ENCODE data around the gene PRKG2.
"Not testable (repeated sequence)": the region's sequence is repeated elsewhere in the genome, so short reads cannot be mapped to it uniquely, and the experiment has no call there.

PRKG2 gene, protein sequence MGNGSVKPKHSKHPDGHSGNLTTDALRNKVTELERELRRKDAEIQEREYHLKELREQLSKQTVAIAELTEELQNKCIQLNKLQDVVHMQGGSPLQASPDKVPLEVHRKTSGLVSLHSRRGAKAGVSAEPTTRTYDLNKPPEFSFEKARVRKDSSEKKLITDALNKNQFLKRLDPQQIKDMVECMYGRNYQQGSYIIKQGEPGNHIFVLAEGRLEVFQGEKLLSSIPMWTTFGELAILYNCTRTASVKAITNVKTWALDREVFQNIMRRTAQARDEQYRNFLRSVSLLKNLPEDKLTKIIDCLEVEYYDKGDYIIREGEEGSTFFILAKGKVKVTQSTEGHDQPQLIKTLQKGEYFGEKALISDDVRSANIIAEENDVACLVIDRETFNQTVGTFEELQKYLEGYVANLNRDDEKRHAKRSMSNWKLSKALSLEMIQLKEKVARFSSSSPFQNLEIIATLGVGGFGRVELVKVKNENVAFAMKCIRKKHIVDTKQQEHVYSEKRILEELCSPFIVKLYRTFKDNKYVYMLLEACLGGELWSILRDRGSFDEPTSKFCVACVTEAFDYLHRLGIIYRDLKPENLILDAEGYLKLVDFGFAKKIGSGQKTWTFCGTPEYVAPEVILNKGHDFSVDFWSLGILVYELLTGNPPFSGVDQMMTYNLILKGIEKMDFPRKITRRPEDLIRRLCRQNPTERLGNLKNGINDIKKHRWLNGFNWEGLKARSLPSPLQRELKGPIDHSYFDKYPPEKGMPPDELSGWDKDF

DNA sequence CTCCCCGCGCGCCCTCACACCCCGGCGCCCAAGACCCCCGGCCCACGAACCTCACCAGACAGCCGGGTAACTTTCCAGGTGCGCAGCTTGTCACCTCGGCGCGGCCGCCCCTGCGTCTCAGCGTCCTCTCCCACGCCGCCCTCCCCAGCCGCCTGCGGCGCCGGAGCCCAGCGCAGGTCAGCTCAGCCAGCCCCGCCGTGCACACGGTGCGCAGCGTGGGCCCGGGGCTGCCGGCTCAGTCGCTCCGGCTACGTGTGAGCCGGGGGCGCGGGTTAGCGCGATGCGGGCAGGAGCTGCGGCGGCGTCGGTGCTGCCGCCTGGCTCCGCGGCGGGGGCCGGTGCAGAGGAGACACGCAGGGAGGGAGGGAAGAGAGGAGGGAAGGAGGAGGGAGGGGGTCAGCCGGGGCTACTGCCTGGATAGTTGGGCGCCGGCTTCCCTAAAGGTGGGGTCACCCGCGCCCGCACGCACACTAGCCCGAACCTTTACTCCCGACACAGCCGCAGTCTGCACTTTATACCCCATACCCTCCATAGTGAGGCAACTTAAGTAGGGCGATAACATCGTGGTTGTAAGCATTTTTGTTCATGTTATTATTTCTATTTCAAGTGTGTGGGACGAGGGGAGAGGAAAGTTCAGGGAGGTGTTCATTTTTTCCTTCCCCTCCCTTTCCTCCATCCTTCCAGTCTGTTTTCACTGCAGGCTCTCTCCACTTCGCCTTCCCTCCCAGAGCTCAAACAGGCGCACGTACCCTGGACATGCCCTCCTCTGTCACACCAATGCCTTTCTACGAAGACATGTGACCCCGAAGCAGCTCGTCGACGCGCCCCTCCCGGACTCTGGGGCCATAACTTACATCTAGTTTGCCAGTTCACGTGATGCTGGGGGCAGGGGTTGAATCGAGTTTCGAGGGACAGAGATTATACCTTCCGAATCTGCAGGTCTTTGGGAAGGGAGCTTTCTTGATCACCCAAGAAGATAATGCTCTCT, at the start of gene PRKG2:
Gene PRKG2 (minus strand): TSS at position 342 of the 988 bp plus-strand sequence. CDS start 10,175 bp downstream, outside the sequence.
- no peak for DNase-seq

DNA sequence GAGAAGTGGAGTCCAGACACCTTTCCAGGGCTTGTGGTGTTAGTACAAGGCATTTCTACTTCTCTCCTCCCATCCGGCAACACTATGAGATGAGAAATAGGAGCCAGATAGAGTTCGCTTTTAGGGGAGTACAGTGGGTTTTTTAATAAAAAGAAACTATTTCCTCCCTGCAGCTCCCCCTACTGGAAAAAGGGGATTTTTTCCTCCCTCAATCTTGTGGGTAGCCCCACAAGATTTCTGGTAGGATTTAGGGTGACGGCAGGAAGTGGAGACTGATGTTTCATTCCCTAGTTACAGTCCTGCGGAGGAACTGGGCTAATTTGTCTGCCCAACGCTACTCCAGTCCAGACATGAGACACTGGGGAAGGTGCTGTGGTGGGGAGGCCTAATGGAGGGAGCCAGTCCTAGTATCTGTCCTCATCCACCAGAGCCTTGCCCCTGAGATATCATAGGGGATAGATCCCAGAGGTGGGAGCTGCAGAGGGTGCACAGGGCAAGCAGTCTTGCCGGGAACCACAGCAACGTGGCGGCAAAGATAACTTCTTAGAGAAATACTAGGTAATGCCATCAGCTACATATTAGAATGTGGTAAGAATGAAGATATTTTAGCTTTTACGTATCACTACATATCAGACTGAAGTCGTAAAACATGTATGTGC, 45.5 kb upstream of the PRKG2 start:
- no peak for DNase-seq

DNA sequence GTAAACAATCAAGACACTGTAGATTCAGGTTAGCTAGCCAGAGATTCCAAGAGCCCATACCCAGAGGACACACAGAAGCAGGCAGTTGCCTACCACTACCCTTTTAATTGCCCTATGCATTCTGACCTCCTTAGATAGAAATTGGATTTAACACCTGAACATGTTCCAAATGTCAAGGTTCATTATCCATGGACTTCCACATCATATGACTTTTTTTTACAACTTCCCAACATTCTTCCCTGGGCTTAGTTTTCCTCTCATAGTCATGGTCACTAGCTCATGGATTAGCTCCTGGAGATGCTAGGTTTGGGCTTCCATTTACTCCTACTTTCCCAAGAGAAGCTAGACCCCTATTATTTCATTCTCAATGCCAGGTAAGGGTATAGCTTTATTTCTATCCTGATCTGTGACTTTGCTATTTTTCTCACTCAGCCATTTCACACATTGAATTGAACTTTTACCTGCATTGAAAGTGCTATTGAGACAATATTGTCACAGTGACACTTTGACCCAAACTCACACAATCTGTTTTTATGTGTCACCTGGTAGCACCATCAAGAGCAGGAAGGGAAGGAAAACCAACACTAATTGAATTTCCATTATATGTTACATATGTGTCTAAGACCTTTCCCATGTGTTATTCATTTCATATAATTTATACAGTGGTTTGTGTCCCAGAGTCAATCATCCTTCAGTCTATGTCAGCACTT, 44.0 kb upstream of the PRKG2 start:
- DNase-seq = no peak

DNA sequence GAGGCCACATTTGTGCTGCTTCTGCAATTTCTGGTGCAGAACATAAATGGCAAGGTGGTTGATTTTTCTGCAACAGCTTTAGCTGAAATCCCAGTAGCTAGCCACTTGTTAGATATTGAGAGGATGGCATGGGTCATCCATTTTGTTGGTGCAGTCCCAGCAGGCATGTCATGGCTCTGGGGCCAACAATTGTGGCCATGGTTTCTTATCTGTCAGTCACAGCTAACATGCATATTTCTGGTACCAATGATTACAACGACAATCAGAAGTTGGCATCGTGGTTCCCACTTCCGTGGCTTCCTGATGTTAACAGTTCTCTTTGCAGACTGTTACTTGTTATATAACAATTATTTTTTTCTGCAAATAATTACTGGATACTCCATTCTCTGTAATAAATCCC, 42.8 kb upstream of the PRKG2 start:
- no peak for DNase-seq

DNA sequence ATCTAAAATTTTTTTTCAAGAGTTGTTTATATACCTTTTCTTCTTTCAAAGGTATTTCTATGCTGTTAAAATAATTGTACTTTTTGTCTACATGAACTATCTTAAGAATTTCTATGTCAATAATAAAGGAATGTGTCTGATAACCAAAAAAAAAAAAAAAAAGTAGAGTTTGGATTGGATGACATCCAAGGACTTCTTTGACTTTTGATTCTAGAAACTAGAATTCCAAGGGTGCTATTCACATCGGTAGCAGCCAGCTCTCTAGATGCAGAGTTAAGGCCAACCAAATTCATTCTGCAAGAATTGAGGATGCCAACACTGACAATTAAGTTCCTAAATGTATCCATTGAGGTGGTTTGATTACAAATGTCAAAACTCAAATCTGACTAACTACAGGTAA, 42.0 kb upstream of the PRKG2 start:
- no peak for DNase-seq

DNA sequence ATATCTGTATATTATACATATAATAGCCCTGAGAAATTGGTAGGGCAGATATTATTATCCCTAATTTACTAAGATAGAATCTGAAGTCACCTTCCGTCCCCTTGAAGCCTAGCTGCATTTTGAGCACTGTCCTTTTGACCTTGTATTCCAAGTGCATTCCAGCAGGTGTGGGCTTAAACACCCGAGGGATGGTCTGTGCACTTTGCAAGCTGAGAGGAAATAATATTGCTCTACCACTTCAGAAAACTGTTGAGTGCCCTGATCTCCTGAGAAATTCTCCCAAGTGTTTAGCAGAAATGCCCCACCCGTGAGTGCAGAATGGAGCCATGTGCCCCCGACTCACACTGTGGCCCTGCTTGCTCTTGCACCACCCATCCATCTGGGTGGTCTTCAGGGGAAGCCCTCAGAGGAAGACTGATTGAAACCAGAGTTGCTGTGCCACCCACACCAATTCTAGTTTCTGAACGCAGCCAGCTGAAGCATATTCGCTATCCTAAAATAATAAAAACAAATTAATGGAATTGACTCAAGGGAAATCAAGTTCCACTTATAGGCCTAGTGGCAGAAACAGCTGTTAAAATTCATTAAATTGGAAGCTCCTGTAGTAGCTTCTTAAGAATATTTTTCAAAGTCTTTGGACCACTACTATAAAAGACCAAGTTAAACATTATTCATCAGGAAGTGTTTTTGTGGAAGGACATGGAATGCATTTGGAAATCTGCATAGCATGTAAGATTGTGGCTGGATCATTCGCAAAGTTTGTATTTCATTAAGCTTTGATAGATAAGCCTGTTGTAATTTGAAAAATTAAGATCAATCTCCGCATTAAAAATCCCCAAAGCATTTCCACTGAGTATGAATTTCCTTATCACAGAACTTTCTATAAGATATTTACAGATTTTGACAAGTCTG, 41.3 kb upstream of the PRKG2 start:
- DNase-seq = no peak

DNA sequence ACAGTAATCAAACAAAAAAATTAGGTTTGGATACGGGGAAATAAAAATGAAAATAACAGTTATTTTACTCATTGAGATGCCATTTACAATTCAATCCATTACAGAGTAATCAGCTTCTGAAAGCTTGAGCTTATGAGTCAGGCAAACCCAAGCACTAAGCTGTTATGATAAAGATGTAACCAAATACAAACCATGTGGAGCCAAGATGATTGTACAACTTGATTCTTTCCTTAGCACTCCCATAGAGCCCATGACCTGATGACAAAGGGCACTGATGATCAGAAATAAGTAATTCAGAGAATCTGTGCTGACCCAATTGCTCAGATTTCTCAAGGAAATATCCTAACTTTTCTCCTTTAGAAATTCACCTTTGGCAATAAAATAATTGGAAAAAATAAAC, 40.5 kb upstream of the PRKG2 start:
- no peak for DNase-seq

DNA sequence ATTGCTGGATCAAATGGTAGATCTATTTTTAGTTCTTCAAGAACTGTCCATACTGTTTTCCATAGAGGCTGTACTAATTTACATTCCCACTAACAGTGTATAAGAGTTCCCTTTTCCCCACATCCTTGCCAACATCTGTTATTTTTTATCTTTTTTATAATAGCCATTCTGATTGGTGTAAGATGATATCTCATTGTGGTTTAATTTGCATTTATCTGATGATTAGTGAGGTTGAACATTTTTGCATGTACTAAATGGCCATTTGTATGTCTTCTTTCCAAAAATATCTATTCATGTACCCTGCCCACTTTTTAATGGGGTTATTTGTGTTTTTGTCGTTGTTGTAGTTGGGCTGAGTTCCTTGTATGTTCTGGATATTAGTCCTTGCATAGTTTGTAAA, 35.4 kb upstream of the PRKG2 start:
- DNase-seq = no peak

DNA sequence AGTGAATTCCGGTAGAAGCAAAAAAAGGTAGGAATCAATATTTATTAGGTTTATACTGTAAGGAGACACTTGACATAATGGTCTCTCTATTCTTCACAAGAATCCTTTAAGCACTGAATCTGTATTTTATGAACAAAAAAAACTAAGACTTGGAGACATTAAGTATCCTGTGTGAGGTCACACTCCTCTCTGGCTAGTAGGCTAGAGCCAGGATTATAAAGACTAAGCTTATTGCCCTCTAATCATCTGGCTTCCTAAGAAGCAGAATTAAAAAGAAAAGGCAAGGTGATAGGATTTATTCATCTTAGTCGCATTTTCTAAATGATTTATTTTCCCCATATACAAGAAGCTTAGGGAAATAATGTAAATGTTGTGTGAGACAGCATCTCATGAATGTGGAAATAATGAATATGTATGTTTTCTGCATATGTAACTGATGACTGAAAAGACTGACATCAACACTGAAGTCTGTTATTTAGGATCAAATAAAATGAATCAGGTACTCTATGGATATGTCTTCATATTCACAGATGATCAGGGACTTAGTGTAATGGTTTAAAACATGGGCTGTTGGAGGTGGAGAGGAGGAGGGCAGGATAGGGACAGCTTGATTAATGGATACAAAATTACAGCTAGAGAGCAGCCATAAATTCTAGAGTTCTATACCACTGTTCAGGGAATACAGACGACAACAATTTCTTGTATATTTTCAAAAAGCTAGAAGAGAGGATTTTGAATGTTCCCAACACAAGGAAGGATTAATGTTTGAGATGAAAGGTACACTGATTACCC, 30.4 kb upstream of the PRKG2 start:
- DNase-seq = no peak

DNA sequence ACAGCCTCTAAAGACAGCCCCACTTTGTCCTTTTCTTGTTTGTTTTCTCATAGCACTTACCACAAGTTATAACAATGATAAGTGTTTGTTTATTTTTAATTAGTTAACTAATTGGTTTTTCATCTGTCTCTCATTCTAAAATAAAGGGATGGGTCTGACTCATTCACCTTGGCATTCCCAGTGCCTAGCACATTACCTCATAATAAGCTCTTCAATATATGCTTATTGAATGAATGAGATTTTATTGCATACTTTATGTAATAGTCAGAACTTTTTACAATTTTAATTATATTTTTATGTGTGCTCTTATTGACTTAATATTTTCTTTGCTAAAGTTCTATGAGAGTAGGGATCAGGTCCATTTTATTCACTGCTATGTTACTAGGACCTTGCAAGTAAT, 22.8 kb upstream of the PRKG2 start:
- DNase-seq = no peak

DNA sequence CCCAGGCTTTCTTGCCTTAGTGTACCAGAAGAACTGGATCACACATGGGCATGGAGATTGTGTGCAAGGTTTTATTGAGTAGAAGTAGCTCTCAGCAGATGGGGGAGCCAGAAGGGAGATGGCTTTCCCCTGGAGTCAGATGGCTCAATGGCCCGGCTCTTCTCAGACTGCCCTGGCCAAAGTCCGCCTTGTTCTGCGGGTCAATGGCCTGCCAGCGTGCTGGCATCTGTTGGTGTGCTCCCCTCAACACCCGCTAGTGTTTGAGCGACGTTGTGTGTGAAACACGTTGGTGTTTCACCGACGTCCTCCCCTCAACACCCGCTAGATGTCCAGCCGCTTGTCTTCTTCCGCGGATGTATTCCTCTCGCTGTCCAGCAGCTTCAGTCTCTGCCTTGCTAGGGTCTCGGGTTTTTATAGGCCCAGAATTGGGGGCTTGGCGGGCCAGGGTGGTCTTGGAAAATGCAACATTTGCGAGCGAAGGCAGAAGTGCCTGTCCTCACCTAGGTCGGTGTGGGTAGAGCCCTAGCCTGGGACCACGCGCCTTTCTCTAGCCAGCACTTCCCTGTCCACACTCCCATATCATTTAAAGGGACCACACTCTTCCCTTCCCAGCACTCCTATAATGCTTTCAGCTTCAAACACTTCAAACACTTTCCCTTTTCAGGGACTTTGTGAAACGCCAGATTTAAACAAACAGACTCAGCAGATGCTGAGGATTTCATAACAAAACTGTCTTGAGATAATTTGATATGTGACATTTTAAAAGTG, 21.1 kb upstream of the PRKG2 start:
- DNase-seq = no peak

DNA sequence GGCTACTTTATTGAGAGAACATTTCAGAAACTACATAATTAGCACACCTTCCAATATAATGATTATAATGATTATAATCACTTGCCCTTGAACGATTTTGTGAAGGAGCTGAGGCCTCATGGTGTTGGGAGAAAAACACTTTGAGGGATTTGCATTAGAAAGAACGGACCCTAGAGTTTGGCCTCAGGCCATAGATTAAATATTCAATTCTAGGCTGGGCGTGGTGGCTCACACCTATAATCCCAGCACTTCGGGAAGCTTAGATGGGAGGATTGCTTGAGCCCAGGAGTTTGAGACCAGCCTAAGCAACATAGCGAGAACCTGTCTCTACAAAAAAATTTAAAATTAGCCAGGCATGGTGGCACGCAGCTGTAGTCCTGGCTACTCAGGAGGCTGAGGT, 12.9 kb upstream of the PRKG2 start:
- DNase-seq = no peak

DNA sequence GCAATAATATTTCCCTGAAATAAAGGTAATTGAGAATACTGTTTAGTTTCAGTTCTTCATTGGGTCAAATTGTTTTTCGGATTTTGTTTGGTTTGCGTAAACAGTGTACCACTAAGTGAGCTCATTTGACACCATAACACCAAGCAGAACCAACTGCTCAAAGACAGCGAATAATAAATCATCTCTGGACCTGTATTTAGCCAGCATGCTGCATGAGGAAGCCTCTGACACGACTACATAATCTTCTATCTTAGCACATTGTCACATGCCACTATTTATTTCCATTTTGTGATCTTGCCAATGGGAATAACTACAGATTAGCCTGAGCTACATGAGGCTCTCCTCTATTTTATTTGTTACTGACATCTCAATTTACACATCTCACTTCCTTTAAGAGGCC, 12.1 kb upstream of the PRKG2 start:
- no peak for DNase-seq

DNA sequence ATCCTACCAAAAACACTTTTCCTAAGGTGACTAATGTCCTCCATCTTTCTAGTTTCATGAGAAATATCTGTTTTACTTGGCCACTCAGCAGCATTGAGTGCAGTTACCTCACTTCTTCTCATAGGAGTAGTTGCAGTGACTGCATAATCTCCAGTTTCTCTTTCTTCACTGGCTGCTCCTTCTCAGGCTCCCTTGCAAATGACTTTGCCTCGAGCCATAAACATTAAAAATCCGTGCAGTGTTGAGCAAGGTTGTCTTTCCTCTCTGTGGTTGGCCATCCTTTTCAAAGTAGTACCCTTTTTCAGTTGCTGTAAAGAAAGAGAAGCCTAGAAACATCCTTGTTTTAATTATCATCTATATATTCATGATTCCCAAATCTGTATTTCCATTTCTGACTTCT, 10.2 kb upstream of the PRKG2 start:
- DNase-seq = no peak

DNA sequence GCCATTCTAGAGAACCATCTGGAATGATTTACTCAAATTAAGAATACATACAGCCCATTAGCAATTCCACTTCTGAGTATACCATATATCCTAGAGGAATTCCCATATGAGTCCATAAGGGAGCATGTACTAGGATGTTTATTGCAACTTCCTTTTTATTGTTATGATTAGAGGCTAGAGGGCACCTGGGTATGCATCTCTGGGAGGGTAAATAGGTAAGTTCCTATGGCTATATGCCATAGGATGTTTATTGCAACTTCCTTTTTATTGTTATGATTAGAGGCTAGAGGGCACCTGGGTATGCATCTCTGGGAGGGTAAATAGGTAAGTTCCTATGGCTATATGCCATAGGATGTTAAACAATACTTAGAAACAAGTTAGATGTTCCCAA, 7.1 kb upstream of the PRKG2 start:
- DNase-seq = not testable (repeated sequence)

DNA sequence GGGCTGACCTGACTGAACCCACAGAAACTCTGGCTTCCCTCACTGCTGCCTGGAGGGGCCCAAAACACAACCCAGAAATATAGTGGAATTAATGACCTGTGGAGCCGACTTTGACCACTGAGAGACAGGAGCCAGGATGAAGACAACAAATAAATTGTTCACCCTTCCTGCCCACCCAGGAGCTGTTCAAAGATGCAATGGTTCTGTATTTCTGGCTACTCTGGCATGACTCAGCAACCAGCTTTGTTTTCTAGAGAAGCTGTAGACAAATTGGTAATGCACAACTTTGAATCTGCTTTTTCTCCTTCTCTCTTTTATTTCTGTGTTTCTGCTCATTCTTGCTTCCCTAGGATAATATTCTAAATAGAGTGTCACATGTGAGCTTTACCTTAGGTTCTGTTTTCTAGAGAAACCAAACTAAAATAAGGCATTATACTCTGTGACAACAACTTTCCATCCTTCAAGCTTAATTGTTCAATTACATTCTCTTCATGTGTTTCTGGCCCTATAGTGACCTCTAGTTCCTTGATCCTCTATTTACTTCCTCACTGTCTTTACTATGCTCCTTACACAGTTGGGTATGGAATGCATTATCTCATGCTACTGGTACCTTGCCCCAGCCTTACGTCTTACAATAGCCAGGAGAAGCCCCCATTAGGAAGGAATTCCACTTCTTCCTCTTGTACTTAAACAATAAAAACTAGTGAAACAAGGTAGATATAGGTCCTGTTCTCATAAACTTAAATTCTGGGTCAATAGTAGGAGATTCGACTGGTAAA, 6.5 kb upstream of the PRKG2 start:
- DNase-seq = no peak

DNA sequence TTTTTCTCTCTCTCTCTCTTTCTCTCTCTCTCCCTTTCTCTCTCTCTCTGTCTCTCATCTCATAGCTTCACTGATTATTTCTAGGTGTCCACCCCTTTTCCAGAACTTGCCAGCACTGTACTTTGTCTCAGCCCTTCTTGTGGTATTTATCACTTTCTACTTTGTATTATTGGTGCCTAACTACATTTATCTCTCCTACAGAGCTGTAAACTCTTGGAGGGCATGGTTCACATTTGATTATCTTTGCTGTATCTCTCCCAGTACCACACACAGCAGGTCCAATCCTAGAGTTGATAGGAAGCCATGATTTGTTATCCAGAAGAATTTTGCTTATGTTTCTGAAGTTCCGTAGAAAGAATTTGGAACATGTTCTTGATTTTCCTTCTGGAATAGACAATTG, 5.2 kb upstream of the PRKG2 start:
- DNase-seq = no peak

DNA sequence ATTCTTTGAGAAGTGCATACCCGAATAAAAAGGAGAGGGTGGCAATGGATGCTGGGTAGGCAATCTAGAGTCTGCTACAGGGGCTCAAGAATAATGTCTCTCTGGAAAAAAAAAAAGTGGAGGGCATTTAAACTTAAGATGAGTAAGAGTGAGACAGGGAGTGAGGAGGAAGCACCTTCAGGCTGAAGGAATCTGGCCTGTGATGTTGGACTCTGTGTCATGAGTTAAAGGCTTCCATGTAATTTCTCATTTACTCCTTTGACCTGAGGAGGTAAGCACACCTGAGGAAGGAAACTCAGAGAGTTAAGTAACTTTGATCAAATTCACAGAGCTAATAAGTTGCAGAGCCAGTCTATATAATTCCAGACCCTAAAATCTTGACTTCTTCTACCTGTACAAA, 3.2 kb upstream of the PRKG2 start:
- no peak for DNase-seq
